ENCODE results near the gene TLNRD1.

DNA sequence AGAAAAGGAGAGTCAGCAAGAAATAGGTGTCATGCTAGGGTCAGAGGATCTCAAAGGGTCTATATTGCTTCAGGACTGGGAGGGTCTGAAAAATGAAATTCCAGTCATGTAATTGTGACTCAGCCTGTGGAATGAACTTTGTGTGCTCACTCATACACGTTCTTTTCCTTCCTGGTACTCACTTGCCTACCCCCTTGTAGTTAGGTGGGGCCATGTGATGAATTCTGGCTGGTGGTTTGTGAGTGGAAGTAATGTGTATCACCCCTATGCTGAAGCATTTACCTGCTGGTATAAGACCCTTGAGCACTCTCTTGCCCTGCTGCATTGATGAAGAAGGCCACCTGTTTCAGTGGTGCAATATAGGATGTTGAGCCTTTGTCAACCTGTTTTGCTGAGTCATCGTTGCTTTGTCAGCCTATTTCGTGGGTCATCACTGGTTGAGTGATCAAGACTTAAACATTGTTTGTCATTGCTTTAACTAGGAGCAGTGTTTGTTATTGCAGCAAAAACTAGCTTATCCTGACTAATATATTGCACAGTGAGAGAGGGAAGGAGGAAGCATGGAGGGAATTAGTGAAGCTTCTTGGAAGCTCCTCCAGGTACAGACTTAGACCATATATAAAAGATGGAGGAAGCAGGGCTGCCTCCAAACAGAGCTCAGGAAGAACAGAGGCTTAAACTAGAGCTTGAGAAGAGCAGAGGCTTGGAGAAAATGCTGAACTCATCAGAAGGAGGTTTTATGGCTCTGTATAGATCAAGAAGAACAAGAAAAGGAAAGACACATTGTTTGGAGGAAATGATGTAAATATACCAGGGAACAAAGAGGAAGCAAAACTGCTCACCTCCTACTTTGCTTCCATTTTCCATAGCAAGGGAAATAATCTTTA lies 28.9 kb downstream of the TLNRD1 start:
- TF ChIP-seq, protein P1, sequence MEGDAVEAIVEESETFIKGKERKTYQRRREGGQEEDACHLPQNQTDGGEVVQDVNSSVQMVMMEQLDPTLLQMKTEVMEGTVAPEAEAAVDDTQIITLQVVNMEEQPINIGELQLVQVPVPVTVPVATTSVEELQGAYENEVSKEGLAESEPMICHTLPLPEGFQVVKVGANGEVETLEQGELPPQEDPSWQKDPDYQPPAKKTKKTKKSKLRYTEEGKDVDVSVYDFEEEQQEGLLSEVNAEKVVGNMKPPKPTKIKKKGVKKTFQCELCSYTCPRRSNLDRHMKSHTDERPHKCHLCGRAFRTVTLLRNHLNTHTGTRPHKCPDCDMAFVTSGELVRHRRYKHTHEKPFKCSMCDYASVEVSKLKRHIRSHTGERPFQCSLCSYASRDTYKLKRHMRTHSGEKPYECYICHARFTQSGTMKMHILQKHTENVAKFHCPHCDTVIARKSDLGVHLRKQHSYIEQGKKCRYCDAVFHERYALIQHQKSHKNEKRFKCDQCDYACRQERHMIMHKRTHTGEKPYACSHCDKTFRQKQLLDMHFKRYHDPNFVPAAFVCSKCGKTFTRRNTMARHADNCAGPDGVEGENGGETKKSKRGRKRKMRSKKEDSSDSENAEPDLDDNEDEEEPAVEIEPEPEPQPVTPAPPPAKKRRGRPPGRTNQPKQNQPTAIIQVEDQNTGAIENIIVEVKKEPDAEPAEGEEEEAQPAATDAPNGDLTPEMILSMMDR (IDR thresholded peaks at IDR 0.05 in 2 of 3, conservative IDR thresholded peaks at IDR 0.05 in 1 of 3; ENCODE audit: borderline replicate concordance in 1 of 3, insufficient read depth in 1 of 3, low read depth in 2 of 3, low read length in 2 of 3) = no peak
- TF ChIP-seq EZH2phosphoT487 (IDR thresholded peaks at IDR 0.05; ENCODE audit: borderline replicate concordance) (no peak), EZH2 (IDR thresholded peaks at IDR 0.05) (no peak), JUND (IDR thresholded peaks at IDR 0.05) (no peak), SIN3A (IDR thresholded peaks at IDR 0.05; ENCODE audit: low read depth) (no peak), POLR2AphosphoS5 (IDR thresholded peaks at IDR 0.05; ENCODE audit: low read depth, low read length) (no peak), POLR2A (IDR thresholded peaks at IDR 0.05; ENCODE audit: borderline replicate concordance, extremely low read depth, insufficient read depth, insufficient read length) (no peak), FOSL1 (IDR thresholded peaks at IDR 0.05; ENCODE audit: low read depth) (no peak), ZNF274 (IDR thresholded peaks at IDR 0.05; ENCODE audit: low read depth, low read length) (no peak)
- TF ChIP-seq, protein P2, sequence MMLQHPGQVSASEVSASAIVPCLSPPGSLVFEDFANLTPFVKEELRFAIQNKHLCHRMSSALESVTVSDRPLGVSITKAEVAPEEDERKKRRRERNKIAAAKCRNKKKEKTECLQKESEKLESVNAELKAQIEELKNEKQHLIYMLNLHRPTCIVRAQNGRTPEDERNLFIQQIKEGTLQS (IDR thresholded peaks at IDR 0.05) = no peak

Measured in HCT116 (cell line).